Stimulated activated CD8-positive, alpha-beta memory T cell treated with anti-CD3 and anti-CD28 coated beads, Interleukin-12 subunit alpha, Interleukin-12 subunit beta, amount 100 ng/mL, for 24 hours (primary cell): Measurements from ENCODE around the gene ENDOV.

ENCODE experiments used
- DNase-seq: peaks from one replicate; pipeline ENCODE4 v3.0.0-alpha.2; 2020; ENCODE audit errors: extremely low read depth

The ENDOV gene

DNA sequence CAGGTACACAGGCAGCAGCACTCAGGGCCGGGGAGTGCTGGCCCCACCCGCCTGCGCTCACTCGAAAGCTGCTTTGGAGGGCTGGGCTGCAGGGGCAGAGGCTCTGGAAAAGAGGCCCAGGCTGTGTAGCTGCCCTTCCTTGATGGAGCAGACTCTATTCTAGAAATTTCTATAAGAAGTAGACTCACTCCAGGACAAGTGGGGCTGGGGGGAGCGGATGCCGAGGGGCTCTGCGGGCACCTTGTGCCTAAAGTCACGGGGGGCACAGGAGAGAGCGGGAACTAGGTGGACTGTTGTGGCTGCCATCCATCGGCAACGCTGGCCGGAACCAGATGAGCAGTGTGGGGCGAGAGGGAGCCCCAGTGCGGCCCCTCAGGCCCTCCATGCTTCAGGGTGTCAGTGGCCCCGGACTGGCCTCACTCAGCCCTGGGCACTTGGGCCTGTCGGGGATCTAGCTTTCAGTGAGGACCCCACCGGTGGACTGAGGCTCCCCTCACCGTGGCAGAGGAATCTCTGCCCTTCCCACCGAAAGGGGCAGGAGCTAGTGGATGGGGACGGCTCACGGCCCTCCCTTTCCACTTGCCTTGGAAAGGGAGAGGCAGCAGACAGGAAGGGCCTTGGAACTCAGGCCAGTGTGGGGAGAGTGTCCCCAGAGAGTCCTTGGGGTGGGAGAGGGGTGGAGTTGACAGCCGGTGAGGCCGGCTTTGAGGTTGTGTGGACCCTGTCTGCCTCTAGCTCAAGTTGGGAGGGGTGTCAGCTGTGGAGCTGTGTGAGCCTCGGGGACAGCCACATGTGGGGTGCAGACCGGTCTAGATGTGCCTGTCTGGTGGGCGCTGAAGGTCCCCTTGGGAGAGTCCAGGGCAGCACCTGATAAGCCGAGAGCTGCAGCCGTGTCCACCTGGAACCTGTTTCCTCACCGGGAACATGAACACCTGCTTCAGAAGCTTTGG is 16.6 kb downstream of the ENDOV start:
- DNase-seq = no peak

DNA sequence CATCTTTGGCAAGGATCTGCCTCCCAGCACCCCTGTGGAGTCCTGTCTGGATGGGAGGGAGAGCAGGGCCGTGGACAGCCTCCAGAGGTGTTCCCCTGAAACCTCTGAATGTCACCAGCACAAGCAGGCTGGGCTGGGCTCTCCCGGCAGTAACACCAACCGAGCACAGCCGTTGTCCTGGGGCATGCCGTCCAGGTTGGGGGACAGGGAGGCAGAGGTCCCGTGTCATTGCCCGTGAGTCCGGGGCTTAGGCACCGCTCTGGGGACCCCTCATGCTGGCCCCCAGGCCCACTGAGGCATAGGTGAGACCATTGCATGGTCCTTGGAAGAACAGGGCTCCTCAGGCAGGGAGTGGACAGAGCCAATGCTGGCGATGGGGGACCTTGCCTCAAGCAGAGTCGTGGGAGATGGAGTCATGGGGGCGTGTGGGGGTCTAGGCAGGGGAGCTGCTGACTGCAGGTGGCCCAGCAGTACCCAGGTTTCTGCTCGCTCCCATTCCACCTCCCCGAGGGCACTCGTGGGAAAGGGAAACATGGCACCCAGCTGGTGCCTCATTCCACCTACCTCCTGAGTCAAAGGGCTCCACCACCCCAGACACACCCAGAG is 17.5 kb downstream of the ENDOV start:
- DNase-seq = no peak

GRCh38 chr17:80432961-80433550 is 18.1 kb downstream of the ENDOV start:
- no peak for DNase-seq

- DNase-seq = no peak
Observed at GRCh38 chr17:80433916-80434666, 19.1 kb downstream of the ENDOV start.

DNA sequence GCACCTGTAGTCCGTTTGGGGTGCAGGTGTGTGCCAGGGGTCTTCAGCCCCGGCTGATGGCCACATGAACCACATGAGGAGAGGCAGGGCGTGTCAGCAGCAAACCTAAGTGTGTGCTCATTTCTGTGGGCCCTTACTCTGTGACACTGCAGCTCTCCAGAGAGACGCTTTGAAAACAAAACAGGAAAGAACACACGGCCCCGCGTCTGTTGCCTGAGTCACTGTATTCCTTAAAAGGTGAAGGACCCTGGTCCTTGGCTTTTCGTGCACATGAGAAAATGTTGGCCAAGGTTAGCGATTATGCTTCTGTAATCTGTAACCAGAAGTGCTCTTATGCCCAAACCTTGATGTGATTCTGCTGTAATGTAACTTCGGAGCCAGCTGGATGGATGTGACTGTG is 22.6 kb downstream of the ENDOV start:
- DNase-seq = no peak

- no peak for DNase-seq
Observed at GRCh38 chr17:80438806-80439205, 23.8 kb downstream of the ENDOV start.

GRCh38 chr17:80439499-80439898 is 24.5 kb downstream of the ENDOV start:
- no peak for DNase-seq

DNA sequence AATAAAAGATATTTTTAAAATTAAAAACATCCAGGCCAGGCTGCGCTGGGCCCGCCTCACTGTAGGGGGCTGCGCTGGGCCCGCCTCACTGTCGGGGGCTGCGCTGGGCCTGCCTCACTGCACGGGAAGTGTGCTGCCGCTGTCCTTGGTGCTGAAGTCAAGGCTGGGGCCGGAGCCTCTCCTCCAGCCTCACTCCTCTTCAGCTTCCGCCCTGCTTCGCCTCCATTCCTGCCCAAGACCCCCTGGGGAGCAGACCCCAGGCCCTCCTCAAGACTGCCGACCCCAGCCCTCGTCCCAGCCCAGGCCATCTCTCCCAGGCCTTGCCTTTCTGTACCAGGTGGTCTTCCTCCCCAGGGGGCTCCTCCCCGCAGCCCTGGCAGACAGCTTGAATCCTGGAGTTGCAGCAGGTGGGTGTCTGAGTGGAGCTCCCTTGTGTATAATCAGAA is 26.2 kb downstream of the ENDOV start:
- no peak for DNase-seq

- DNase-seq = no peak
Observed at GRCh38 chr17:80441598-80442322, 26.8 kb downstream of the ENDOV start.

GRCh38 chr17:80442323-80442659 is 27.3 kb downstream of the ENDOV start:
- DNase-seq = no peak

- DNase-seq = no peak
Observed at GRCh38 chr17:80442764-80443163, 27.8 kb downstream of the ENDOV start.

- no peak for DNase-seq
Observed at GRCh38 chr17:80443498-80443897, 28.5 kb downstream of the ENDOV start.

DNA sequence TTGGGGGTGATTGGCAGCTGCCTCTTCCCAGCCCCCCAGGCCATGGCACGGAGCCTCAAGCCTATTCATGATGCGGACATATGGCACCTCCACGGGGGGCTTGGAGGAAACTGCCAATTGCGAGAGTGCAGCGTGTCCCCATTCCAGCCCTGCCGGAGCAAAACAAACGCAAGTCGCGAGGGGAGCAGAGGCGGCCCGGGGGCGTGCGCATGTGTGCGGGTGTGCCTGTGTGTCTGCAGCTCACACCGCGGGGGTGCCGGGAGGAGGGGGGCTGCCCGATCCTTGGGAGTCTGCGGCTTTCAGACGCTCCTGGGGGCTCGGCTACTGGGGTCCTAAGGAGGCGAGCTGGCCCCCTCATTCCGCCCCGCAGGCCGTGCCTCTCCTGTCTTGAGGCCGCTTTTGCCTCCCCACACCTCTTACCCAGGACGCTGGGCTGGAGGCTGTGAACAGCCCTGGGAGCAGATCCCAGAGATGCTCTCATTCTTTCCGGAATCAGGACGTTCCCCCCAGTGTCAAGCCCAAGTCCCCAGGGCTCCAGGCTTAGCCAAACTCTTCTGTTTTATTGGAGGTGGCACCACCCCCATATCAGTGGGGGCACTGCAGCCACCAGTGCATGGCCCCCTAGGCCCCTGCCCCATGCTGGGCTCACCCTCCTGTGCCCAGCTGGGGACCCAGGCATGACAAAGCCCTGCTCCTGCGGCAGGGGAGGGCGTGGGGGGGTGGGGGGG is 29.1 kb downstream of the ENDOV start:
- DNase-seq = no peak

DNA sequence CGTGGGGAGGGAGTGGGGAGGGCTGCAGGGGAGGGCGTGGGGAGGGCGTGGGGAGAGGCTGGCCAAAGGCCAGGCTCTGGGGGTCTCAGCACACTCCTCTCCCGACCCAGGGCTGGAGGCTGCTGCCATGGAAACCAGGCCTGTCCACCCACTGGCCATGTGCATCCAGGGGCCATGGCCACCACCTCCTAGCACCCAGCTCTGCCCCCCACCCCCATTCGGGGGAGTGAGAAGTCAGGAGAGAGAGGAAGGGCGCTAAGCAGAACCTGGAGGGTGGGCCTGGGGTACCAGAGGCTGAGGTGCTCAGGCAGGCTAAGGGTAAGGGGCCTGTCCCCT is 29.6 kb downstream of the ENDOV start:
- DNase-seq = no peak

- no peak for DNase-seq
Observed at GRCh38 chr17:80445007-80445725, 30.2 kb downstream of the ENDOV start.

DNA sequence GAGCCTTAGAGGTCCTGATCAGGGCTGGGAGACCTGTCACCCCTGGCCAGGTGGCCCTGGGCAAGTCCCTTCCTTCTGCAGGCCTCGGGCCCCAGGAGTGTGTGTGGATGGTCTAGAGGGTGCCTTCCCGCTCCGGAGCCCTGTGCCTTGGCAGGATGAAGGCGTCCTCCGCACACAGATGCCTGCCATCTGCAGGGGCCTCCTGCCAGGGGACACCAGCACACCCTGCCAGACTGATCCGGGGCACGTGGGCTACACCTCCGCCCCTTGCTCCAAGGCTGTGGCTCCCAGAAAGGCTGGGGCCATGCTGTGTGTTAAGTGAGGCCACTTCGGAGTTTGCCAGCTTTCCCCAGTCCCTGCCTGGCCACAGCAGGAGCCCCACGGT is 30.8 kb downstream of the ENDOV start:
- DNase-seq = no peak

DNA sequence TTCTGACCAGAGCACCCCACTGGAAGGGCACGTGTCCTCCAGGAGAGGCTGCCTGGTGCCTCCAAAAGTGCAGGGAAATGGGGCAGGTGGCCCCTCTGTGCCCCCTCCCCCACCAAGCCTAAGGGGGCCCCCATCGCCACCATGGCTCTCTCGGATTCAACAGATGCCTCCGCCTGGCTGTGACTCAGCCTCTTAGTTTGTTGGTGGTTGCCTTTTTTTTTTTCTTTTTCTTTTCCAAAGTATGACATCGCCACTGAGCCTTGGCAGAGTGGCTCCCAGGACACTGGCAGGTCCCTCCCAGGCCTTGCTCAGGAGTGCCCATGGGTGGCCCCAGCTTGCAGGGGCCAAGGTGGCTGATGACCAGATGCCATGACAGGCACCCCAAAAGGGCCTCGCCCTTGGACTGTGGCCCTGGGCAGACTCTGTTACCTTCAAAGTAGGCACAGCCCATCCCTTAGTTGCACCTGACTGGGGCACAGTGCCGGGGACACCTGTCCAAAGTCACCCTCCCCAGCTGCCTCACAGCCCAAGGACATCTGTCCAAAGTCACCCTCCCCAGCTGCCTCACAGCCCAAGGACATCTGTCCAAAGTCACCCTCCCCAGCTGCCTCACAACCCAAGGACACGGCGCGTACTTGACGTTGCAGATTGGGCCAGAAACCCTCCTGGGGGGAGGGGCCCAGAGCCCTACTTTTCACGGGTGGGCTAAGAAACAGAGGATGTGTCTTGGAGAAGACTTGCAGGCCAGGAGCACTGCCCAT is 31.9 kb downstream of the ENDOV start:
- DNase-seq = no peak

DNA sequence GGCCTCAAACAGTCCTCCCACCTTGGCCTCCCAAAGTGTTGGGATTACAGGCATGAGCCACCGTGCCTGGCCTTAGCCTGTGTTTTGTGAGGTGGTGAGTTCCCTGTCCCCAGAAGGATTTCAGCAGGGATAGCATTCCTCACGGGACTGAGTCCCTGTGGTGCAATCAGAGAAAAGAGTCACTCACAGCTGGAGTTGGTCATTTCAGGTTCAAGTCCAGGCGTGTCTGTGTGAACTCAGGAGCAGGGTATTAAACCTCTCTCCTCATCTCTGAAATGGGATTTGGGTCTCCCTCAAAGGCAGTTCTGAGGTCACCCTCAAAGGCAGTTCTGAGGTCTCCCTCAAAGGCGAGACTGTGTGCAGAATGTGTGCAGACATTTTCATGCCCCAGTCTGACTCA is 32.8 kb downstream of the ENDOV start:
- DNase-seq = no peak

DNA sequence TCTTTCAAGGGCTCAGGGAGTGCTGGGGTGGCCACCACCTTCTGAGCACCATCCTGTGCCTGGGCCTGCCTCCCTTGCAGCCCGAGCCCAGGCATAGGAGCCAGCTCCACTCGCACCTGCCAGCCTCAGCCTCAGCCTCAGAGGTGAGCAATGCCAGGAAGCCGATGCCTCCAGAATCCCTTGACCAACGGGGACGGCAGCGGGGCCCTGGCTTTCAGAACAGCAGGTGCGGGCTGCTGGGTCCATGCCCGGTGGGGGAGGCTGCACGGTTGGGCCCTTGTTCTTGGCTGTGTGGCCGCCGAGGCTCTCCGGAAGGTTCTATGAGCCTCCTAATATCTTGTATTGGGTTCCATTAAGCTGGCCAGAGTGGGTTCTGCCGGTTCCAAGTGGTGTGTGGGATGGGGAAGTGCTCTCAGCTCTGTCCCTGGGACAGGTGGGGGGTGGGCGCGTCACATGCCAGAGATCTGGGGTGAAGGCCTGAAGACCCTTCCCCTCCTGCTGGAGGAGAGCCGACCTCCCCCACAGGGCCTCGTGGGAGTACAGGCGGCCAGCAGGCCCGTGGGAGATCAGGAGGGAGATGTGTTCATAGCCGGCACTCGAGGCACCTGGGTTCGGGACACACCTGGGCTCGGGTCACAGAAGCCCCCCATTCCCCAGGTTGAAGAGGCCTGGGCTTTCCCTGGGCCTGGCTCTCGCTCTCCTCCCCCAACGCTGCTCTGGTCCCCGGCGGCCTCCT is 34.4 kb downstream of the ENDOV start:
- no peak for DNase-seq
